HEK293 (cell line): ENCODE measurements around the gene RIPK3.

Source experiments
- CTCF ChIP-seq: fragments of 450-650 bp; formaldehyde crosslinking; IDR thresholded peaks from 2 replicates; pipeline ENCODE4 v1.5.1; 2016; ENCODE audit warnings: missing biosample characterization, missing genetic modification characterization
- KLF16 ChIP-seq: fragments of 450-650 bp; formaldehyde crosslinking; IDR thresholded peaks from 2 replicates; pipeline ENCODE4 v1.5.1; 2017; ENCODE audit warnings: missing biosample characterization, missing genetic modification characterization
- PATZ1 ChIP-seq: fragments of 450-650 bp; formaldehyde crosslinking; IDR thresholded peaks from 2 replicates; pipeline ENCODE4 v1.5.1; 2016; ENCODE audit warnings: missing biosample characterization, missing genetic modification characterization
- ZNF138 ChIP-seq: fragments of 450-650 bp; formaldehyde crosslinking; IDR thresholded peaks from 2 replicates; pipeline ENCODE4 v1.5.1; 2016; ENCODE audit warnings: missing biosample characterization, missing genetic modification characterization, borderline replicate concordance
- ZNF514 ChIP-seq: fragments of 450-650 bp; formaldehyde crosslinking; IDR thresholded peaks from 2 replicates; pipeline ENCODE4 v1.5.1; 2016; ENCODE audit warnings: missing biosample characterization, missing genetic modification characterization
- ZNF530 ChIP-seq: fragments of 450-650 bp; formaldehyde crosslinking; IDR thresholded peaks from 2 replicates; pipeline ENCODE4 v1.5.1; 2016; ENCODE audit warnings: low read depth, missing biosample characterization, missing genetic modification characterization

GRCh38 chr14:24382064-24382371, 42.2 kb upstream of the RIPK3 start:
- TF ChIP-seq PATZ1 (tag by site-specific recombination) (no peak), CTCF (tag by site-specific recombination) (no peak), ZNF138 (tag by site-specific recombination) (no peak), KLF16 (tag by site-specific recombination) (no peak), ZNF514 (tag by site-specific recombination) (no peak), ZNF530 (tag by site-specific recombination) (no peak)
